ENCODE results near the gene SNX30. TPM values are rescaled to one million over a fixed set of nuclear protein-coding genes. Genes with fewer than 3 reads are reported as not detected.

Gene SNX30
- total RNA-seq (2014; rRNA removed; shearing (Covaris generic)), result 14.2 and 19.8 TPM in 2 replicates
- total RNA-seq (2022), result 13.5 and 17.1 TPM in 2 replicates
- Bru-seq, nascent RNA, result percentile 61 among the genes with signal in this experiment
- BruChase-seq, experiment 1, labeled RNA remaining after a 6-hour chase, result percentile 65 among the genes with signal in this experiment
- BruChase-seq, experiment 2, labeled RNA remaining after a 2-hour chase, result percentile 64 among the genes with signal in this experiment
- long read RNA-seq, full-length matches to known transcripts, result 3 of 9 reads
- long read RNA-seq, partial matches to known transcripts, result 1 of 9 reads
- long read RNA-seq, other reads (novel, unspliced or antisense), result 5 of 9 reads

GRCh38 chr9:112750016-112750763, at the start of gene SNX30:
SNX30 (plus strand) TSS chr9:112750760; CDS start chr9:112751002, 242 bp downstream.
- ChIA-PET CTCF (ENCODE audit: unreplicated experiment) (no interaction called here), POLR2A (interaction anchor here (1.2 to 3.0 kb wide), 4 partner anchors 10 to 33 kb away, joined by 4 to 17 read pairs (median 8); partner anchors contain the start of gene INIP)
- TSS peak; percentile 86 for BruUV-seq (replicated peaks)
- peak; percentile 86 for DNase-seq (ENCODE audit: low spot score)
- Histone ChIP-seq H3K4me2 (ENCODE audit: low read length) (peak within 1 kb of the TSS; percentile 90), H3K79me2 (ENCODE audit: insufficient read depth, low read depth, low read length) (peaks cover 8% of the 10 kb centered on the region; the same call in 1 of the 2 replicates), H4K20me1 (ENCODE audit: insufficient read depth, low read length) (no peaks in the 10 kb centered on the region), H3K9me2 (ENCODE audit: insufficient read depth, low read length) (no peaks in the 10 kb centered on the region), H2AFZ (ENCODE audit: low read length) (peak within 1 kb of the TSS; percentile 75), H3K9me3 (ENCODE audit: low read length) (no peaks in the 10 kb centered on the region), H3K36me3 (ENCODE audit: insufficient read depth, low read length) (no peaks in the 10 kb centered on the region), H3K4me1 (ENCODE audit: insufficient read depth, low read length, poor library complexity, severe bottlenecking) (peaks cover 34% of the 10 kb centered on the region), H3K27ac (ENCODE audit: low read depth, low read length, poor library complexity, severe bottlenecking) (peak within 1 kb of the TSS; percentile 29), H3K4me3 (ENCODE audit: low read depth, low read length, poor library complexity, severe bottlenecking) (peak within 1 kb of the TSS; percentile 99)
- intact Hi-C loops (cut with micrococcal nuclease; ENCODE audit: unreplicated experiment), result loop anchor here (1.0 to 10.0 kb wide), 4 partner anchors 25 to 1265 kb away; partner anchors contain the start of genes ECPAS and UGCG
- no peak for TF ChIP-seq EZH2phosphoT487 (IDR thresholded peaks at IDR 0.05; ENCODE audit: borderline replicate concordance, low read depth, low read length)
- TF ChIP-seq, protein P1, sequence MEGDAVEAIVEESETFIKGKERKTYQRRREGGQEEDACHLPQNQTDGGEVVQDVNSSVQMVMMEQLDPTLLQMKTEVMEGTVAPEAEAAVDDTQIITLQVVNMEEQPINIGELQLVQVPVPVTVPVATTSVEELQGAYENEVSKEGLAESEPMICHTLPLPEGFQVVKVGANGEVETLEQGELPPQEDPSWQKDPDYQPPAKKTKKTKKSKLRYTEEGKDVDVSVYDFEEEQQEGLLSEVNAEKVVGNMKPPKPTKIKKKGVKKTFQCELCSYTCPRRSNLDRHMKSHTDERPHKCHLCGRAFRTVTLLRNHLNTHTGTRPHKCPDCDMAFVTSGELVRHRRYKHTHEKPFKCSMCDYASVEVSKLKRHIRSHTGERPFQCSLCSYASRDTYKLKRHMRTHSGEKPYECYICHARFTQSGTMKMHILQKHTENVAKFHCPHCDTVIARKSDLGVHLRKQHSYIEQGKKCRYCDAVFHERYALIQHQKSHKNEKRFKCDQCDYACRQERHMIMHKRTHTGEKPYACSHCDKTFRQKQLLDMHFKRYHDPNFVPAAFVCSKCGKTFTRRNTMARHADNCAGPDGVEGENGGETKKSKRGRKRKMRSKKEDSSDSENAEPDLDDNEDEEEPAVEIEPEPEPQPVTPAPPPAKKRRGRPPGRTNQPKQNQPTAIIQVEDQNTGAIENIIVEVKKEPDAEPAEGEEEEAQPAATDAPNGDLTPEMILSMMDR (conservative IDR thresholded peaks at IDR 0.05; ENCODE audit: low read length), result no peak

- Histone ChIP-seq H3K79me2 (ENCODE audit: insufficient read depth, low read depth, low read length) (peaks cover 39% of the 10 kb centered on the region), H3K4me2 (ENCODE audit: low read length) (no peak overlapping the region), H3K4me1 (ENCODE audit: insufficient read depth, low read length, poor library complexity, severe bottlenecking) (peaks cover 6% of the 10 kb centered on the region), H2AFZ (ENCODE audit: low read length) (no peak overlapping the region), H3K9me2 (ENCODE audit: insufficient read depth, low read length) (no peaks in the 10 kb centered on the region), H3K4me3 (ENCODE audit: low read depth, low read length, poor library complexity, severe bottlenecking) (no peak overlapping the region), H3K36me3 (ENCODE audit: insufficient read depth, low read length) (peaks cover 60% of the 10 kb centered on the region), H4K20me1 (ENCODE audit: insufficient read depth, low read length) (no peaks in the 10 kb centered on the region), H3K27ac (ENCODE audit: low read depth, low read length, poor library complexity, severe bottlenecking) (no peak overlapping the region), H3K9me3 (ENCODE audit: low read length) (no peaks in the 10 kb centered on the region)
- CTCF ChIA-PET (ENCODE audit: unreplicated experiment), result no interaction called here
- DNase-seq (ENCODE audit: low spot score), result no peak
- intact Hi-C loops (cut with micrococcal nuclease; ENCODE audit: unreplicated experiment), result loop anchor here (5.0 kb wide), 1 partner anchor 251 kb away; no protein-coding TSS in a partner anchor
- BruUV-seq (replicated peaks), result no TSS peak
- POLR2A ChIA-PET, result interaction anchor here (0.6 to 1.0 kb wide), 2 partner anchors 9 to 13 kb away, joined by 3 to 5 read pairs; no protein-coding TSS in a partner anchor
- TF ChIP-seq, protein P1 (conservative IDR thresholded peaks at IDR 0.05; ENCODE audit: low read length), result no peak
- TF ChIP-seq EZH2phosphoT487 (IDR thresholded peaks at IDR 0.05; ENCODE audit: borderline replicate concordance, low read depth, low read length), result no peak
Observed at GRCh38 chr9:112703304-112703703, 47.3 kb upstream of the SNX30 start.
